ENCODE measurements around the gene PCP2. TPM values are rescaled to one million over a fixed set of nuclear protein-coding genes. Genes with fewer than 3 reads are reported as not detected.

Gene PCP2
- total RNA-seq, 4 donors from 2014 or later: not detected

GRCh38 chr19:7670150-7670783 is 36.7 kb upstream of the PCP2 start:
- no peak overlapping the region for H3K4me3 ChIP-seq

GRCh38 chr19:7669641-7670040 is 36.1 kb upstream of the PCP2 start:
- no peaks in the 10 kb centered on the region for H3K36me3 ChIP-seq
- no peak overlapping the region for H3K27ac ChIP-seq
- ATAC-seq (no peak), DNase-seq (no peak)
- H3K4me1 ChIP-seq: no peaks in the 10 kb centered on the region
- intact Hi-C loops (cut with DNase I; ENCODE audit: low total_unique reads) (no loop called here), in situ Hi-C loops (cut with MboI; ENCODE audit: low sequenced_read_pairs in 4 of 4) (loop anchor here in 1 of 4 donors (10.0 kb wide), 1 partner anchor 105 kb away; no protein-coding TSS in a partner anchor)
- H3K27me3 ChIP-seq: peaks cover 7 to 27% (median 13%) of the 10 kb centered on the region in 3 donors
- no peaks in the 10 kb centered on the region for H3K9me3 ChIP-seq
- no peak for TF ChIP-seq POLR2A (IDR thresholded peaks at IDR 0.05)
- TF ChIP-seq, protein P1, sequence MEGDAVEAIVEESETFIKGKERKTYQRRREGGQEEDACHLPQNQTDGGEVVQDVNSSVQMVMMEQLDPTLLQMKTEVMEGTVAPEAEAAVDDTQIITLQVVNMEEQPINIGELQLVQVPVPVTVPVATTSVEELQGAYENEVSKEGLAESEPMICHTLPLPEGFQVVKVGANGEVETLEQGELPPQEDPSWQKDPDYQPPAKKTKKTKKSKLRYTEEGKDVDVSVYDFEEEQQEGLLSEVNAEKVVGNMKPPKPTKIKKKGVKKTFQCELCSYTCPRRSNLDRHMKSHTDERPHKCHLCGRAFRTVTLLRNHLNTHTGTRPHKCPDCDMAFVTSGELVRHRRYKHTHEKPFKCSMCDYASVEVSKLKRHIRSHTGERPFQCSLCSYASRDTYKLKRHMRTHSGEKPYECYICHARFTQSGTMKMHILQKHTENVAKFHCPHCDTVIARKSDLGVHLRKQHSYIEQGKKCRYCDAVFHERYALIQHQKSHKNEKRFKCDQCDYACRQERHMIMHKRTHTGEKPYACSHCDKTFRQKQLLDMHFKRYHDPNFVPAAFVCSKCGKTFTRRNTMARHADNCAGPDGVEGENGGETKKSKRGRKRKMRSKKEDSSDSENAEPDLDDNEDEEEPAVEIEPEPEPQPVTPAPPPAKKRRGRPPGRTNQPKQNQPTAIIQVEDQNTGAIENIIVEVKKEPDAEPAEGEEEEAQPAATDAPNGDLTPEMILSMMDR (IDR thresholded peaks at IDR 0.05 in 4 of 5, conservative IDR thresholded peaks at IDR 0.05 in 1 of 5): no peak
- no peak overlapping the region for H3K4me3 ChIP-seq

More at GRCh38 chr19:7670150-7670783, 36.7 kb upstream of the PCP2 start:
- ATAC-seq: no peak
- in situ Hi-C loops (cut with MboI; ENCODE audit: low sequenced_read_pairs in 4 of 4) (loop anchor here in 1 of 4 donors (10.0 kb wide), 1 partner anchor 105 kb away; no protein-coding TSS in a partner anchor), intact Hi-C loops (cut with DNase I; ENCODE audit: low total_unique reads) (no loop called here)
- no peaks in the 10 kb centered on the region for H3K36me3 ChIP-seq
- no peak for DNase-seq
- H3K4me1 ChIP-seq: no peaks in the 10 kb centered on the region
- no peaks in the 10 kb centered on the region for H3K9me3 ChIP-seq
- H3K27me3 ChIP-seq: peaks cover 7 to 27% (median 13%) of the 10 kb centered on the region in 3 donors
- TF ChIP-seq, protein P1 (IDR thresholded peaks at IDR 0.05 in 4 of 5, conservative IDR thresholded peaks at IDR 0.05 in 1 of 5): no peak
- no peak for TF ChIP-seq POLR2A (IDR thresholded peaks at IDR 0.05)
- no peak overlapping the region for H3K27ac ChIP-seq

DNA sequence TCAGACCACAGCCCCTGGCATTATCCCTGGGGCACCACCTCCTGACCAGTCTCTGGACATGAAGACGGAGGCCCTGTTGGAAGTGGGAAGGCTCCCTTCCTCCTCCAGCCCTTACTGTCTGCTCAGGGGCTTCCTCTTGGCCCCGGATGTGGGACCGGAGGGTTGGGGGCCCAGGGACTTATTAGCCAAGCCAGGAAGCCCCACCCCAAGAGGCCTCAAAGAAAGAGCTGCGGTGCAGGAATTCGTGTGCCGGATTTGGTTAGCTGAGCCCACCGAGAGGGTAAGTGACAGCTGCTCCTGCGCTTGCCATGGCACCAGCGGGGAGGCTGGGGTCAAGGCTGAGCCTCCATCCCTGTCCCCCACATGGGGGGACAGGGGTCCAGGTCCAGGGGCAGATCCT is 35.3 kb upstream of the PCP2 start, which contains the start of gene RETN:
Gene RETN (plus strand): TSS at position 208 of the 400 bp plus-strand sequence. CDS start 278 bp downstream, outside the sequence.
- H3K27ac ChIP-seq: no peak within 1 kb of the TSS
- H3K9me3 ChIP-seq: no peaks in the 10 kb centered on the region
- H3K27me3 ChIP-seq: peaks cover 10 to 28% (median 13%) of the 10 kb centered on the region in 3 donors
- intact Hi-C loops (cut with DNase I; ENCODE audit: low total_unique reads): no loop called here
- no peak for ATAC-seq
- in situ Hi-C loops (cut with MboI; ENCODE audit: low sequenced_read_pairs in 4 of 4): no loop called here
- no peaks in the 10 kb centered on the region for H3K4me1 ChIP-seq
- H3K36me3 ChIP-seq: no peaks in the 10 kb centered on the region
- TF ChIP-seq POLR2A (IDR thresholded peaks at IDR 0.05): no peak
- TF ChIP-seq, protein P1 (IDR thresholded peaks at IDR 0.05 in 4 of 5, conservative IDR thresholded peaks at IDR 0.05 in 1 of 5): no peak
- no peak within 1 kb of the TSS for H3K4me3 ChIP-seq
- no peak for DNase-seq

DNA sequence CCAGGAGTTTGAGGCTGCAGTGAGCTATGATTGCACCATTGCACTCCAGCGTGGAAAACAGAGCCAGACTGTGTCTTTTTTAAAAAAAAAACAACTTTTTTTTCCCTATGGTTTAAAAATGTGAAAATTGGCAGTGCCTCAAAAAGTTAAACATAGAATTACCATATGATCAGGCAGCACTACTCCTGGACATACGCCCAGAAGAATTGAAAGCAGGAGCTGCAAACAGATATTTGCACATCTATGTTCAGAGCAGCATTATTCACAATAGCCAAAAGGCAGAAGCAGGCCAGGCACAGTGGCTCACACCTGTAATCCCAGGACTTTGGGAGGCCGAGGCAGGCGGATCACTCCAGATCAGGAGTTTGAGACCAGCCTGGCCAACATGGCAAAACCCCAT is 31.6 kb upstream of the PCP2 start:
- TF ChIP-seq, protein P1 (IDR thresholded peaks at IDR 0.05 in 4 of 5, conservative IDR thresholded peaks at IDR 0.05 in 1 of 5): no peak
- no peak for TF ChIP-seq POLR2A (IDR thresholded peaks at IDR 0.05)
- H3K36me3 ChIP-seq: no peaks in the 10 kb centered on the region
- intact Hi-C loops (cut with DNase I; ENCODE audit: low total_unique reads) (no loop called here), in situ Hi-C loops (cut with MboI; ENCODE audit: low sequenced_read_pairs in 4 of 4) (no loop called here)
- no peak for DNase-seq
- no peak overlapping the region for H3K4me3 ChIP-seq
- peaks cover 0 to 7% (median 5%) of the 10 kb centered on the region in 3 donors for H3K27me3 ChIP-seq
- no peak overlapping the region for H3K27ac ChIP-seq
- no peak for ATAC-seq
- H3K4me1 ChIP-seq: no peaks in the 10 kb centered on the region
- no peaks in the 10 kb centered on the region for H3K9me3 ChIP-seq

All from gastrocnemius medialis (tissue), 4 donors.